IPS DF 19.7 (cell line): ENCODE data around the gene TPST1.
"Not testable (repeated sequence)": the region's sequence is repeated elsewhere in the genome, so short reads cannot be mapped to it uniquely, and the experiment has no call there.

Experiments used
- DNase-seq: peaks from one replicate; pipeline ENCODE4 v3.0.0-alpha.2; 2013; ENCODE audit warnings: low read depth, low spot score

TPST1 gene

GRCh38 chr7:66204822-66205740 lies at the start of gene TPST1:
TSS of gene TPST1 (plus strand) at chr7:66205334. CDS start at chr7:66240426, 35,092 bp downstream.
- DNase-seq: peak; percentile 67

- DNase-seq: not testable (repeated sequence)
These were observed 49.1 kb upstream of the TPST1 start for GRCh38 chr7:66156035-66156434.

GRCh38 chr7:66157060-66157459 lies 48.1 kb upstream of the TPST1 start:
- no peak for DNase-seq

- no peak for DNase-seq
These were observed 42.5 kb upstream of the TPST1 start for GRCh38 chr7:66162622-66163021.

GRCh38 chr7:66163186-66163610 lies 41.9 kb upstream of the TPST1 start:
- DNase-seq: no peak

GRCh38 chr7:66164356-66164755 lies 40.8 kb upstream of the TPST1 start:
- DNase-seq: no peak

- DNase-seq: no peak
These were observed 37.3 kb upstream of the TPST1 start for GRCh38 chr7:66167773-66168387.

GRCh38 chr7:66169616-66170015 lies 35.5 kb upstream of the TPST1 start:
- DNase-seq: no peak

GRCh38 chr7:66170309-66171231 lies 34.6 kb upstream of the TPST1 start:
- DNase-seq: no peak

- not testable (repeated sequence) for DNase-seq
These were observed 32.4 kb upstream of the TPST1 start for GRCh38 chr7:66172536-66173401.

GRCh38 chr7:66173856-66174255 lies 31.3 kb upstream of the TPST1 start:
- no peak for DNase-seq

GRCh38 chr7:66175006-66175405 lies 30.1 kb upstream of the TPST1 start:
- not testable (repeated sequence) for DNase-seq

GRCh38 chr7:66176914-66177313 lies 28.2 kb upstream of the TPST1 start:
- no peak for DNase-seq

GRCh38 chr7:66178258-66178657 lies 26.9 kb upstream of the TPST1 start:
- DNase-seq: no peak

GRCh38 chr7:66181329-66181728 lies 23.8 kb upstream of the TPST1 start:
- no peak for DNase-seq

- no peak for DNase-seq
These were observed 23.3 kb upstream of the TPST1 start for GRCh38 chr7:66181845-66182244.

- DNase-seq: no peak
These were observed 22.2 kb upstream of the TPST1 start for GRCh38 chr7:66182920-66183319.

- no peak for DNase-seq
These were observed 21.4 kb upstream of the TPST1 start for GRCh38 chr7:66183700-66184099.

- DNase-seq: no peak
These were observed 19.4 kb upstream of the TPST1 start for GRCh38 chr7:66185680-66186187.

- DNase-seq: no peak
These were observed 18.1 kb upstream of the TPST1 start for GRCh38 chr7:66186991-66187390.

GRCh38 chr7:66187905-66188304 lies 17.2 kb upstream of the TPST1 start:
- no peak for DNase-seq
